GM20000 (cell line): ENCODE data around the gene OPRM1.
"Not testable (repeated sequence)": the region's sequence is repeated elsewhere in the genome, so short reads cannot be mapped to it uniquely, and the experiment has no call there.

Source experiments
- DNase-seq: peaks from one replicate; pipeline ENCODE4 v3.0.0; 2012; ENCODE audit warnings: low spot score
- TF ChIP-seq, protein P1 (sequence below): IDR thresholded peaks from 2 replicates; pipeline ENCODE4 v1.5.1; 2012; ENCODE audit warnings: mild to moderate bottlenecking, control low read depth; ENCODE audit errors: extremely low read depth, missing control alignments

OPRM1 gene

GRCh38 chr6:154239392-154239791, 200.4 kb downstream of the OPRM1 start:
- no peak for DNase-seq
- TF ChIP-seq, protein P1, sequence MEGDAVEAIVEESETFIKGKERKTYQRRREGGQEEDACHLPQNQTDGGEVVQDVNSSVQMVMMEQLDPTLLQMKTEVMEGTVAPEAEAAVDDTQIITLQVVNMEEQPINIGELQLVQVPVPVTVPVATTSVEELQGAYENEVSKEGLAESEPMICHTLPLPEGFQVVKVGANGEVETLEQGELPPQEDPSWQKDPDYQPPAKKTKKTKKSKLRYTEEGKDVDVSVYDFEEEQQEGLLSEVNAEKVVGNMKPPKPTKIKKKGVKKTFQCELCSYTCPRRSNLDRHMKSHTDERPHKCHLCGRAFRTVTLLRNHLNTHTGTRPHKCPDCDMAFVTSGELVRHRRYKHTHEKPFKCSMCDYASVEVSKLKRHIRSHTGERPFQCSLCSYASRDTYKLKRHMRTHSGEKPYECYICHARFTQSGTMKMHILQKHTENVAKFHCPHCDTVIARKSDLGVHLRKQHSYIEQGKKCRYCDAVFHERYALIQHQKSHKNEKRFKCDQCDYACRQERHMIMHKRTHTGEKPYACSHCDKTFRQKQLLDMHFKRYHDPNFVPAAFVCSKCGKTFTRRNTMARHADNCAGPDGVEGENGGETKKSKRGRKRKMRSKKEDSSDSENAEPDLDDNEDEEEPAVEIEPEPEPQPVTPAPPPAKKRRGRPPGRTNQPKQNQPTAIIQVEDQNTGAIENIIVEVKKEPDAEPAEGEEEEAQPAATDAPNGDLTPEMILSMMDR: no peak

GRCh38 chr6:154241061-154241460, 202.0 kb downstream of the OPRM1 start:
- not testable (repeated sequence) for DNase-seq

GRCh38 chr6:154241581-154241980, 202.5 kb downstream of the OPRM1 start:
- TF ChIP-seq, protein P1: no peak
- no peak for DNase-seq

DNA sequence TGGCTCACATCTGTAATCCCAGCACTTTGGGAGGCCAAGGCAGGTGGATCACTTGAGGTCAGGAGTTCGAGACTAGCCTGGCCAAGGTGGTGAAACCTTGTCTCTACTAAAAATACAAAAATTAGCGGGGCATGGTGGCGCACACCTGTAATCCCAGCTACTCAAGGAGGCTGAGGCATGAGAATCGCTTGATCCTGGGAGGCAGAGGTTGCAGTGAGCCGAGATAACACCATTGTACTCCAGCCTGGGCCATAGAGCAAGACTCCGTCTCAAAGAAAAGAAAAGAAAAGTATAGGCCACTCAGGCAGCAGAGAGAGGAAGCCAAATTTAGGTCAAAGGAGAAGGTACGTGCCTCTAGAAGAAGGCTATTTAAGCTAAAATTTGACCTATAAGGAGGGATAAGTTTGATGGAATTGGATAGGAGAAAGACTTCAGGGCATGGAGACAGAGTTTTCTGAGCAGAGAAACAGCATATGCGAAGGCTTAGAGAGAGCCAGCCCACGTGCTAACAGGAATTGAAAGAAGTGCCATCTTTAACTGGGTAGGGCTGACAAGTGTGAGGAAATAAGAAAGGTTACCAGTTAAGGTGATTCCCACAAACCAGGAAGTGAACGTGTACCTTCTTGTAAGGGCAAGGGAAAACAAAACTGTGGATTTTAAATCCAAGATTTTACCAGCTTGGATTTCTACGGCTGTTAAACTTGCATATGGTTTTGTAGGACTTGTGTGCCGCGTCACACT, 203.7 kb downstream of the OPRM1 start:
- TF ChIP-seq, protein P1: no peak

DNA sequence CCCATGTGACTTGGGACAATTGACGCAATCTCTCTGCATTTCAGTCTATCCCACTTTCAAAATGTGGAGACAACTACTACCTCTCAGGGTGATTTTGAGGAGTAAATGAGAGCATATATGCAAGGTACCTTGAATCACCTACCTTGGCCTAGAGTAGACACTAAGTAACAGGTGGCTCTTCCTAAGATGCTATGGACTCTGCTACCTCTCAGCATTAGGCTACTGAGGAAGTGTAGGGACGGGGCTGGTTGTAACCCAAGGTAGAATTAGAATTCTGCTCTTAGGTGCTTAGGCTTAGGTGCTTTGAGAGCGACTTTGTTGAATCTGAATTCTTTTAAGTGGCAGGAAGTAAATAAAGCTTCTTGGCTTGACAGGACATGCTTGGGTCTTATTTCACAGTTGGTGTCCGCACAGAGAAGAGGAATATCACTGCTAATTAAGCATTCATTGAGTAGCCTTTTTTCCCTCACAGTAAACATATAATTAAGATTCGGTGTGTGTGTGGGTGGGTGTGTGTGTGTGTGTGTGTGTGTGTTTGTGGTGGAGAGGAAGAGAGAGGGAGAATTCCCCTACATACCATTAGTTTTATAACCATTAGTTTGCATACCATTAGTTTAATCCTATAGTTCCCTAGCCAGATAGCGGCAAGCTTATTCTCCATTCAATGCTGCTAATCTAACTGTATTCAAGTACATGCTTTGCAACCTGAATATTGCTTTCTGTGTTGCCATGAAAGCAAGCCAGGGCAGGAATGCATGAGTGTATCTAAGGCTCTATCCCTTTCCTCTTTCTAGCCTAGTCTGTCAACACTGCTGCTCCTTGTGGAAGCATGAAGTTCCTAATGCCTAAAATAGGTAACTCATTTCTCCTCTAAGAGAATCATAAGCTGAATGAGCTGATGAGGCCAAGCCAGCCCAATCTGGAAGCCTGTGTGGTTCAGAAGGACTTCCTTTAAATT, 205.0 kb downstream of the OPRM1 start:
- TF ChIP-seq, protein P1: no peak
- no peak for DNase-seq

More for the DNA sequence above, 203.7 kb downstream of the OPRM1 start:
- DNase-seq: no peak

DNA sequence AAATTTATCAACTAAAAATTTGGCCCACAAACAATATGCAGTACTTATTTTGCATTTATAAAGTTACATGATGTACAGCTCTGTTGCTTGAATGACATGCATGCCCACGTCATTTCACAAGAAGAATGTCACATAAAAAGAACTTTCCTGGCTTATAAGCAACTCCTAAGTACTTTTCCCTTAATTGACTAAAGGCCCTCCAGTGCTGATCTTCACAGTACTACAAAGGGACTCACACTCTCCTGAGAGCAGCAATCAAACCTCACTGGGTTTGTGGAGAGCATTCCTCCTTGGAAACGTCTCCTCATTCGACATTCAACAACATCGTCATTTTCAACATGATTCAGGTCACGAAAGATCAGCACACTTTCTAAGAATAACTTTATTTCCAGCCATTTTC, 206.5 kb downstream of the OPRM1 start:
- no peak for DNase-seq
- TF ChIP-seq, protein P1: no peak

- TF ChIP-seq, protein P1: no peak
Measured at GRCh38 chr6:154246723-154247118, 207.7 kb downstream of the OPRM1 start.

More at GRCh38 chr6:154246723-154247118, 207.7 kb downstream of the OPRM1 start:
- no peak for DNase-seq
